GM23248 (cell line): ENCODE results near the gene ISL2. TPM values are rescaled to one million over a fixed set of nuclear protein-coding genes. Genes with fewer than 3 reads are reported as not detected.

ENCODE experiments used
- DNase-seq: peaks from one replicate; pipeline ENCODE4 v3.0.0-alpha.2; 2015
- H2AFZ ChIP-seq: fragments of 200-600 bp; sonication (generic); 2 replicates; pipeline ENCODE4 v1.6.1; 2016; ENCODE audit warnings: antibody characterized with exemption
- H3F3A ChIP-seq: fragments of 200-600 bp; sonication (generic); 2 replicates; pipeline ENCODE4 v1.6.1; 2016; ENCODE audit warnings: mild to moderate bottlenecking, antibody characterized with exemption, mixed run types; ENCODE audit not compliant: insufficient read depth
- H3K27ac ChIP-seq: fragments of 200-600 bp; sonication (generic); 2 replicates; pipeline ENCODE4 v1.5.1; 2016; ENCODE audit warnings: mild to moderate bottlenecking
- H3K27me3 ChIP-seq: fragments of 200-600 bp; sonication (generic); replicated peaks from 2 replicates; pipeline ENCODE4 v1.6.1; 2016; ENCODE audit warnings: mild to moderate bottlenecking; ENCODE audit not compliant: insufficient read depth
- H3K36me3 ChIP-seq: fragments of 200-600 bp; sonication (generic); 2 replicates; pipeline ENCODE4 v1.6.1; 2016; ENCODE audit warnings: low read depth, mild to moderate bottlenecking
- H3K4me1 ChIP-seq: fragments of 200-600 bp; sonication (generic); 2 replicates; pipeline ENCODE4 v1.6.1; 2016; ENCODE audit warnings: mild to moderate bottlenecking; ENCODE audit not compliant: insufficient read depth
- H3K4me2 ChIP-seq: fragments of 200-600 bp; sonication (generic); one replicate; pipeline ENCODE4 v1.6.1; 2016; ENCODE audit warnings: mild to moderate bottlenecking; ENCODE audit not compliant: unreplicated experiment
- H3K4me3 ChIP-seq: fragments of 200-600 bp; sonication (generic); 2 replicates; pipeline ENCODE4 v1.5.1; 2016; ENCODE audit warnings: mild to moderate bottlenecking
- H3K79me2 ChIP-seq: fragments of 200-600 bp; sonication (generic); 2 replicates; pipeline ENCODE4 v1.6.1; 2016; ENCODE audit warnings: mild to moderate bottlenecking; ENCODE audit not compliant: insufficient read depth
- H3K9ac ChIP-seq: fragments of 200-600 bp; sonication (generic); 2 replicates; pipeline ENCODE4 v1.6.1; 2016; ENCODE audit warnings: mild to moderate bottlenecking
- H3K9me2 ChIP-seq: fragments of 200-600 bp; sonication (generic); 2 replicates; pipeline ENCODE4 v1.6.1; 2016; ENCODE audit warnings: mixed run types, mild to moderate bottlenecking, moderate library complexity; ENCODE audit not compliant: insufficient read depth
- H3K9me3 ChIP-seq: fragments of 200-600 bp; sonication (generic); one replicate; pipeline ENCODE4 v1.6.1; 2017; ENCODE audit warnings: low read depth
- H4K20me1 ChIP-seq: fragments of 200-600 bp; sonication (generic); 2 replicates; pipeline ENCODE4 v1.6.0; 2016; ENCODE audit not compliant: insufficient read depth
- EZH2 ChIP-seq: fragments of 200-600 bp; sonication (generic); IDR thresholded peaks from 2 replicates; pipeline ENCODE4 v1.6.1; 2018; ENCODE audit warnings: antibody characterized with exemption, mild to moderate bottlenecking; ENCODE audit not compliant: insufficient read depth, poor library complexity, severe bottlenecking
- EZH2phosphoT487 ChIP-seq: fragments of 200-600 bp; sonication (generic); IDR thresholded peaks from 2 replicates; pipeline ENCODE4 v1.6.1; 2018; ENCODE audit warnings: antibody characterized with exemption, moderate library complexity, mild to moderate bottlenecking, low read depth; ENCODE audit not compliant: insufficient read depth
- WGBS, 2 experiments: methylation state at CpG; one replicate each; pipeline ENCODE4 v1.1.6; 2015 to 2017; ENCODE audit warnings: low lambda C conversion rate in 2 of 2, low coverage in 1 of 2; ENCODE audit errors: missing lambda C conversion rate in 2 of 2; 5-methylcytosine and 5-hydroxymethylcytosine counted together
- in situ Hi-C: fragments of 300-500 bp; cut with MboI; formaldehyde crosslinking; loops from 2 replicates; pipeline ENCODE4 v1.15.0; 2020
- polyA plus RNA-seq: library from polyadenylated mRNA; unstranded; fragments of >200 nt; fragmentation: Nextera tagmentation; extraction: Ambion mirVana; gene quantifications from 2 replicates; pipeline ENCODE4 v1.2.1, GENCODE V29; 2016
- total RNA-seq: library from RNA; depleted of rRNA; stranded (reverse); fragments of >200 nt; shearing (Covaris generic); gene quantifications from 2 replicates; pipeline ENCODE4 v1.2.3, GENCODE V29; 2014

The ISL2 gene
- total and polyA plus RNA-seq, 2 experiments from 2014 or later, result 0.98 to 2.2 TPM

- H2AFZ ChIP-seq, result no peak overlapping the region
- in situ Hi-C loops, result no loop called here
- H3K9me3 ChIP-seq, result no peaks in the 10 kb centered on the region
- peaks cover 9% of the 10 kb centered on the region; the same call in 1 of the 2 replicates for H3F3A ChIP-seq
- 71 to 77% methylated on average over 9 to 13 of the region's 13 CpGs for WGBS, 2 experiments
- H4K20me1 ChIP-seq, result peaks cover 10% of the 10 kb centered on the region; the same call in 1 of the 2 replicates
- no peaks in the 10 kb centered on the region for H3K9me2 ChIP-seq
- no peak for TF ChIP-seq EZH2phosphoT487
- no peak for TF ChIP-seq EZH2
- H3K4me3 ChIP-seq, result peak overlapping the region; percentile 87
- H3K9ac ChIP-seq, result peak overlapping the region; percentile 98
- no peaks in the 10 kb centered on the region for H3K27me3 ChIP-seq
- peak overlapping the region; percentile 91 for H3K27ac ChIP-seq
- DNase-seq, result peak; percentile 31
- peak overlapping the region; percentile 85 for H3K4me2 ChIP-seq
- no peaks in the 10 kb centered on the region for H3K36me3 ChIP-seq
- peaks cover 6% of the 10 kb centered on the region; the same call in 1 of the 2 replicates for H3K4me1 ChIP-seq
- peaks cover 64% of the 10 kb centered on the region for H3K79me2 ChIP-seq
Observed at GRCh38 chr15:76309601-76310330, 26.8 kb upstream of the ISL2 start.

- Histone ChIP-seq H3K9ac (peak overlapping the region; percentile 98), H3F3A (peaks cover 9% of the 10 kb centered on the region; the same call in 1 of the 2 replicates), H4K20me1 (peaks cover 10% of the 10 kb centered on the region; the same call in 1 of the 2 replicates), H3K27me3 (no peaks in the 10 kb centered on the region), H3K9me2 (no peaks in the 10 kb centered on the region), H3K9me3 (no peaks in the 10 kb centered on the region), H3K27ac (peak overlapping the region; percentile 91), H3K4me2 (peak overlapping the region; percentile 85), H3K36me3 (no peaks in the 10 kb centered on the region), H3K79me2 (peaks cover 55% of the 10 kb centered on the region), H3K4me1 (peaks cover 6% of the 10 kb centered on the region; the same call in 1 of the 2 replicates), H2AFZ (peak overlapping the region; percentile 88), H3K4me3 (peak overlapping the region; percentile 87)
- DNase-seq, result peak; percentile 66
- 0 to 1% methylated on average over 16 of the region's 16 CpGs for WGBS, 2 experiments
- in situ Hi-C loops, result no loop called here
- no peak for TF ChIP-seq EZH2
- TF ChIP-seq EZH2phosphoT487, result no peak
Observed at GRCh38 chr15:76310475-76311099, 26.0 kb upstream of the ISL2 start.

DNA sequence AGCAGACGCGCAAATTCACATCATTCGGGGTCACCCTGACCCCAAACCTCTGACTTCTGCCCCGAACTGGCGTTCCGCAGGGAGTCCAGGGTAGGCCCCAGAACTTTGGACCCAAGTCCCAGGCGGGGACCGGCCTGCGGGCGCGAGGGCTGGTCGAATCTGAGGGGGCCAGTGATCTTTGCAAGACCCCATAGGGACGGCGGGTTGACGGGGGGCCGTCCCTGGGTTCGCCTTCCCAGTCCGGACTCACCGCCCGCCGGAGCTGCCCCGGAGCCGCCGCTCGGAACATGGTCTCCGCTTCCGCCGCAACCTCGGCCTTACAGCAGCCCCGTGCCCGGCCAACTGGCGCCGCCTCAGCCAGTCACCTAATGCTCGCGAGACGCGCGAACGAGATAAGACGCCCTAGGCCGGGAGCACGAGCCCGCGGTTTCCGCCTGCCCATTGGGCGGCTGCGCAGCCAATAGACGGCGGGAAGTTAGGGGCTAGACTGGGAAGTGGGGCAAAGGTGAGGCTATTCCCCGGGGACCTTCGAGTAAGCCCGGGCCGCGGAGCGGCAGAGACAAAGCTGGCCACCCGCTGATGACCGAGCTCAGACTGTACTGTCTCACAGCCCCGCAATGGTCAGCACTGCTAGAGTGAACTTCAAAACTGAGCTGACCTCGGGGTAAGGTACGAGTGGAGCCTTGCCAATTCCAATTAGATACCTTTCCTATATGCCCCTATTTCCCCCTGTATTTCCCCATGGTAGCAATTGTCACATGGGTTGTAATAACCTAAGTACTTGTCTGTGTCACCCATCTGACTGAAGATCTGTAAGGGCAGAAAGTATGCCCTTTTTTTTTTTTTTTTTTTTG is 25.2 kb upstream of the ISL2 start, which contains the start of gene ETFA:
Gene ETFA, minus strand, starts transcription at position 370 of the 854 bp plus-strand sequence. Its CDS starts 81 bp downstream, at position 289.
- H3K4me1 ChIP-seq, result peaks cover 6% of the 10 kb centered on the region; the same call in 1 of the 2 replicates
- no peaks in the 10 kb centered on the region for H3K27me3 ChIP-seq
- H2AFZ ChIP-seq, result peak within 1 kb of the TSS; percentile 88
- H3K4me3 ChIP-seq, result peak within 1 kb of the TSS; percentile 87
- DNase-seq, result peak; percentile 99
- H3K36me3 ChIP-seq, result no peaks in the 10 kb centered on the region
- in situ Hi-C loops, result no loop called here
- H3K4me2 ChIP-seq, result peak within 1 kb of the TSS; percentile 85
- 3% methylated on average over 45 to 59 of the region's 60 CpGs for WGBS, 2 experiments
- H3K9ac ChIP-seq, result peak within 1 kb of the TSS; percentile 98
- peaks cover 9% of the 10 kb centered on the region; the same call in 1 of the 2 replicates for H3F3A ChIP-seq
- no peaks in the 10 kb centered on the region for H3K9me3 ChIP-seq
- H3K27ac ChIP-seq, result peak within 1 kb of the TSS; percentile 91
- H3K9me2 ChIP-seq, result no peaks in the 10 kb centered on the region
- TF ChIP-seq EZH2 (no peak), EZH2phosphoT487 (no peak)
- H3K79me2 ChIP-seq, result peaks cover 48% of the 10 kb centered on the region
- 0 out of 2 replicates have a peak, but pooled peaks cover 10% of the 10 kb centered on the region for H4K20me1 ChIP-seq
